ENCODE data around the gene ZFR. TPM values are rescaled to one million over a fixed set of nuclear protein-coding genes. Genes with fewer than 3 reads are reported as not detected.

ZFR gene
- total RNA-seq, 4 donors from 2014 or later, result 27.7 to 67.1 (median 54.8) TPM

DNA sequence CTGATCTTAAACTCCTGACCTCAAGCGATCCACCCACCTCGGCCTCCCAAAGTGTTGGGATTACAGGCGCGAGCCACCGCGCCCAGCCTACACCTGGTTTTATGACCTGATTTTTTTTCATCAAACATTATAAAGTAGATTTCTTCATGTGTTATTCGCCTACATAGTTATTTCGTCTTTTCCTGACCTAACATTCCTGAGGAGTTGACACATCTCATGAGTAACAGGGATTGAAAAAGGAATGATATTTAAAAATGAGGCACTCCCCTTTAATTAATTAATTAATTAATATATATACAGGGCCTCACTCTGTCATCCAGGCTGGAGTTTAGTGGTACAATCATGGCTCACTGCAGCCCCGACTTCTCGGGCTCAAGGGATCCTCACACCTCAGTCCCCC, 111.6 kb downstream of the ZFR start:
- Histone ChIP-seq H3K27me3 (no peaks in the 10 kb centered on the region), H3K27ac (no peak overlapping the region), H3K36me3 (no peaks in the 10 kb centered on the region), H3K4me3 (no peak overlapping the region), H3K4me1 (peaks cover 0 to 37% (median 5%) of the 10 kb centered on the region in 3 donors), H3K9me3 (no peaks in the 10 kb centered on the region)
- no peak for DNase-seq
- intact Hi-C loops (cut with DNase I), result loop anchor here (5.0 kb wide), 1 partner anchor 101 kb away; no protein-coding TSS in a partner anchor
- WGBS, 2 donors, result 83 to 93% methylated on average over 10 of the region's 10 CpGs
- no peak for TF ChIP-seq POLR2A (IDR thresholded peaks at IDR 0.05)
- TF ChIP-seq, protein P1, sequence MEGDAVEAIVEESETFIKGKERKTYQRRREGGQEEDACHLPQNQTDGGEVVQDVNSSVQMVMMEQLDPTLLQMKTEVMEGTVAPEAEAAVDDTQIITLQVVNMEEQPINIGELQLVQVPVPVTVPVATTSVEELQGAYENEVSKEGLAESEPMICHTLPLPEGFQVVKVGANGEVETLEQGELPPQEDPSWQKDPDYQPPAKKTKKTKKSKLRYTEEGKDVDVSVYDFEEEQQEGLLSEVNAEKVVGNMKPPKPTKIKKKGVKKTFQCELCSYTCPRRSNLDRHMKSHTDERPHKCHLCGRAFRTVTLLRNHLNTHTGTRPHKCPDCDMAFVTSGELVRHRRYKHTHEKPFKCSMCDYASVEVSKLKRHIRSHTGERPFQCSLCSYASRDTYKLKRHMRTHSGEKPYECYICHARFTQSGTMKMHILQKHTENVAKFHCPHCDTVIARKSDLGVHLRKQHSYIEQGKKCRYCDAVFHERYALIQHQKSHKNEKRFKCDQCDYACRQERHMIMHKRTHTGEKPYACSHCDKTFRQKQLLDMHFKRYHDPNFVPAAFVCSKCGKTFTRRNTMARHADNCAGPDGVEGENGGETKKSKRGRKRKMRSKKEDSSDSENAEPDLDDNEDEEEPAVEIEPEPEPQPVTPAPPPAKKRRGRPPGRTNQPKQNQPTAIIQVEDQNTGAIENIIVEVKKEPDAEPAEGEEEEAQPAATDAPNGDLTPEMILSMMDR (IDR thresholded peaks at IDR 0.05), result no peak

DNA sequence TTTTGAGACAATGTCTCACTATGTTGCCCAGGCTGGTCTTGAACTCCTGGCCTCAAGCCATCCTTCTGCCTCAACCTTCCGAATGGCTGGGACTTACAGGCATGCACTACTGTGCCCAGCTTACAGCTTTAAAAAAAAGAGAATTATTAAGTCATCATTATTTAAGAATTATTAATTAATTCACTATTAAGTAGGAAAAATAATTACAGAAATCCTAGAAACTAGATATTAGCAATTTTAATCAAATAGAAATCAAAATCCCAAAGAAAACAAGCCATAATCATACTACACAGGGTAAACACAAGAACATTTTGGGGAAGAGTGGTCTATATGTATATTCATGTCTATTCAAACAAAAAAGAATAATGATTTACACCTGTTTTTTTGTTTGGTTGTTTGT, 112.2 kb downstream of the ZFR start:
- no peak for DNase-seq
- H3K27ac ChIP-seq, result peak overlapping the region in 2 of 4 donors; percentile 65 to 86
- WGBS, 2 donors, result 79 to 83% methylated on average over 1 of the region's 1 CpG
- no peaks in the 10 kb centered on the region for H3K9me3 ChIP-seq
- TF ChIP-seq, protein P1 (IDR thresholded peaks at IDR 0.05), result no peak
- intact Hi-C loops (cut with DNase I), result loop anchor here (5.0 kb wide), 1 partner anchor 100 kb away; no protein-coding TSS in a partner anchor
- no peak overlapping the region for H3K4me3 ChIP-seq
- H3K36me3 ChIP-seq, result no peaks in the 10 kb centered on the region
- peaks cover 0 to 37% (median 5%) of the 10 kb centered on the region in 3 donors for H3K4me1 ChIP-seq
- no peaks in the 10 kb centered on the region for H3K27me3 ChIP-seq

DNA sequence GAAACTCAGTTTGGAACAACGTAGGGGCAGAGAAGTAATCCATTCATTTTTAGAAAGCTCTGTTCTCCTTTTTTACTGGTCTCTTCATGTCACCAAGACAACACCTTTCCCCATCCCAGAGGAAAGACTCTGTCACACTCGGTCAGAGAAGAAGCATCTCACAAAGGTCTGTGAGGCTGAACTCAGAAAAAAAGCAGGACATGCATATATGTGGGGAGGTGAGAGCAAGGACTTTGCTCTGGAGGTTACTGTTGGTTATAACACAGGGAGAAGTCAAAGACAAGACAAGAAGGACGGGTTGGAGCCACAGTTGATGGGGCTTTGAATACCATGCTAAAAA, 112.6 kb downstream of the ZFR start:
- intact Hi-C loops (cut with DNase I), result loop anchor here (5.0 kb wide), 1 partner anchor 100 kb away; no protein-coding TSS in a partner anchor
- peak overlapping the region in 3 of 4 donors; percentile 49 to 86 (median 65) for H3K27ac ChIP-seq
- TF ChIP-seq, protein P1 (IDR thresholded peaks at IDR 0.05), result no peak
- TF ChIP-seq POLR2A (IDR thresholded peaks at IDR 0.05), result no peak
- H3K27me3 ChIP-seq, result no peaks in the 10 kb centered on the region
- WGBS, 2 donors, result 40 to 51% methylated on average over 3 of the region's 3 CpGs
- H3K4me1 ChIP-seq, result peaks cover 0 to 37% (median 5%) of the 10 kb centered on the region in 3 donors
- H3K9me3 ChIP-seq, result no peaks in the 10 kb centered on the region
- no peak for DNase-seq
- no peaks in the 10 kb centered on the region for H3K36me3 ChIP-seq
- no peak overlapping the region for H3K4me3 ChIP-seq

DNA sequence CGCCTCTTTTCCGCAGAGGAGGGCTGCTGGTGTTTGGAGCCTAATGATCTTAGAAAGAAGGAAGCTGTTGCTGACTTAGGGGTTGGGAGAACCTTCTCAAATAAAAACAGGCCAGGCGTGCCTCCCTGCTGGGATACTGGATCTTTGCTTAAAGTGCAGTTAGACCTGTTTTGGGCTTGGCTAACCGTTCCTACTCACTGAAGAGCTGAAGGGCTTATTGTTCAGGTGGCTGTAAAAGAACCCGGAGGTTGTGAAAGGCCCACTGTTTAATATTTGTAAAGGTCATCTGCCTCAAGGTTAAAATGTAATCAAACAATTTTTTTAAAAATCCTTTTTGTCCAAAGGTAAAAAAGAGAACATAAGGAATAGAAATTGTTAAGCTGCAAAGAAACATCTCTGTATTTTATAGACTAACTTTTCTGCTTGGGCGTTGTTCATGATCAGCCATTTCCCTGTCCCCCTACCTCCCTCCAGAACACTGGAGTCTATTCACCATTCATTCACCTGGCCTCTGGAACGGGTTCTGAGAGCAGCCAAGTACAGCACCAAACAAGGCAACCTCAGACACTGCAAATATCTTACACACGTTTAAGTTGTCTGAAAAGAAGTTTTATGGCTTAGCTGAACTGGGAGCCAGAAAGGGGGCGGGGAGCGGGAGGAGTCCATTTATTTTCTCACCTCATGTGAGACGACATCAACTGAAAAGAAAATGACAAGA, 113.2 kb downstream of the ZFR start:
- Histone ChIP-seq H3K27ac (peak overlapping the region in 3 of 4 donors; percentile 49 to 86 (median 65)), H3K4me1 (peaks cover 0 to 37% (median 5%) of the 10 kb centered on the region in 3 donors), H3K9me3 (no peaks in the 10 kb centered on the region), H3K36me3 (no peaks in the 10 kb centered on the region), H3K27me3 (no peaks in the 10 kb centered on the region), H3K4me3 (no peak overlapping the region)
- no peak for TF ChIP-seq POLR2A (IDR thresholded peaks at IDR 0.05)
- TF ChIP-seq, protein P1 (IDR thresholded peaks at IDR 0.05), result no peak
- intact Hi-C loops (cut with DNase I), result loop anchor here (5.0 kb wide), 1 partner anchor 99 kb away; no protein-coding TSS in a partner anchor
- 35 to 50% methylated on average over 11 of the region's 11 CpGs for WGBS, 2 donors
- DNase-seq, result no peak

DNA sequence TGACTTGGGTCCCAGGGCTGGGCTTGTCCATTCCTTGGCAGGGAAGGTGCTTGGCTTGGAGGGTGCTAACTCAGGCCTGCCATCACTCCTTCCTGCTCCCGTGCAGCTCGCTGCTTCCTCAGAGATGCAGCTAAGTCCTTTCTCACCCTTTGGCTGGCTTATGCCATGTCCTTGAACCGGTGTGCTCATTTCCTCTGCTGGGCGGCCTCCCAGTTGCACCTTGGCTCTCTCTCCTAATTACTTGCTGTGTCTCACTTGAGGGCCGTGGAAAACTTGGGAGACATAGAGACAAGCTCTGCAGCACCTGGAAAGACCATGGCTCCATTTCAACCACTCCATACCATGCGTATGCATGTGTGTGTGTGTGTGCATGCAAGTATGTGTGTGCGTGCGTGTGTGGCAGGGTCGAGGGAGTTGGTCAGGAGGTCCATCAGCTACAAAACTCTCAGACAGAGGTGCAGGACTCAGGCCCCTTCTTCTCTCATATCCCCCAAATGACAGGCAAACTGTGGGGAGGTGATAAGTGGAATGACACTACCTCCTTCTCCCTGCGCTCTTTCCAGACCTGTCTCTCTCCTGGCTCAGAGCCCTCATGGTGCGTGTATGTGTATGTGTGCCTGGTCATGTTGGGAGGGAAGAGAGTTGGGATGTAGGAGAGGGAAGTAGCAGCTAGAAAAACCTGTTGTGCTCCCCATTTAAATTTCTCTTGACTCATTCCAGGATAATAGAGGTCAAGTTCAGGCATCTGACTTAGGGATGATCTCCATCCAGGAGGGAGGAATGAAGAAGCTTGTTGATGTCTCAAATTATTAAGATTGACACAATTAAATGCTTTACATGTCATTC, 114.2 kb downstream of the ZFR start:
- Histone ChIP-seq H3K27ac (peak overlapping the region; percentile 15 to 86 (median 57)), H3K9me3 (no peaks in the 10 kb centered on the region), H3K36me3 (no peaks in the 10 kb centered on the region), H3K4me3 (no peak overlapping the region), H3K4me1 (peaks cover 0 to 37% (median 5%) of the 10 kb centered on the region in 3 donors), H3K27me3 (no peaks in the 10 kb centered on the region)
- intact Hi-C loops (cut with DNase I), result loop anchor here (5.0 kb wide), 1 partner anchor 98 kb away; no protein-coding TSS in a partner anchor
- DNase-seq, result no peak
- TF ChIP-seq, protein P1 (IDR thresholded peaks at IDR 0.05), result no peak
- no peak for TF ChIP-seq POLR2A (IDR thresholded peaks at IDR 0.05)
- WGBS, 2 donors, result 54 to 68% methylated on average over 7 to 10 of the region's 11 CpGs

Measured in esophagus squamous epithelium (tissue), 5 donors.